ENCODE data around the gene CYB561D1. TPM values are rescaled to one million over a fixed set of nuclear protein-coding genes. Genes with fewer than 3 reads are reported as not detected.
"Not testable (repeated sequence)": the region's sequence is repeated elsewhere in the genome, so short reads cannot be mapped to it uniquely, and the experiment has no call there.

CYB561D1 gene
- total RNA-seq, 1 donor = 4.7 TPM

GRCh38 chr1:109466452-109467300 is 27.2 kb upstream of the CYB561D1 start, which contains the start of gene SYPL2:
TSS of gene SYPL2 (plus strand) at chr1:109466546. CDS start at chr1:109466844, 298 bp downstream.
- no peak for TF ChIP-seq CTCF (IDR thresholded peaks at IDR 0.05; ENCODE audit: insufficient read depth, low read depth, low read length)
- DNase-seq (ENCODE audit: low read depth) = peak; percentile 37
- peak within 1 kb of the TSS; percentile 65 for H3K4me3 ChIP-seq (ENCODE audit: low read depth, low read length)

- peak overlapping the region; percentile 65 for H3K4me3 ChIP-seq (ENCODE audit: low read depth, low read length)
- no peak for DNase-seq (ENCODE audit: low read depth)
- TF ChIP-seq CTCF (IDR thresholded peaks at IDR 0.05; ENCODE audit: insufficient read depth, low read depth, low read length) = no peak
Measured at GRCh38 chr1:109467301-109467777, 26.6 kb upstream of the CYB561D1 start.

DNA sequence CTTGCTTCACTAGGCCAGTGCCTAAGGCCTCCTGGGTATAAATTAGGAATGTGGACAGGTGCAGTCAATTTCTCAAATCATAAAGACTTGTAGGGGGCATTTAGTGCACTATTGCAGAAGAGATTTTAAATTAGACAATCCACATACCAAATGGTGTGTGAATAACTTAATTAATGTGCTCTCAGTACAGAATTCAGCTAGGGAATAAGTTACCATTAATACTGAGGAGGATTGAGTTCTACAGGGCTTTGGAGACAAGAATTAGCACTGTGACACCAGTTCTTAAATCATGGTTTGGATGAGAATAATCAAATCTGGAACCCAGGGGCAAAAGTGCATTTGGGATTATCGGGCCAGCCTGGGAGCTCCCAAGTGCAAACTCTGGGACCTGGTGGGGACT is 25.8 kb upstream of the CYB561D1 start:
- no peak overlapping the region for H3K4me3 ChIP-seq (ENCODE audit: low read depth, low read length)
- DNase-seq (ENCODE audit: low read depth) = no peak
- no peak for TF ChIP-seq CTCF (IDR thresholded peaks at IDR 0.05; ENCODE audit: insufficient read depth, low read depth, low read length)

DNA sequence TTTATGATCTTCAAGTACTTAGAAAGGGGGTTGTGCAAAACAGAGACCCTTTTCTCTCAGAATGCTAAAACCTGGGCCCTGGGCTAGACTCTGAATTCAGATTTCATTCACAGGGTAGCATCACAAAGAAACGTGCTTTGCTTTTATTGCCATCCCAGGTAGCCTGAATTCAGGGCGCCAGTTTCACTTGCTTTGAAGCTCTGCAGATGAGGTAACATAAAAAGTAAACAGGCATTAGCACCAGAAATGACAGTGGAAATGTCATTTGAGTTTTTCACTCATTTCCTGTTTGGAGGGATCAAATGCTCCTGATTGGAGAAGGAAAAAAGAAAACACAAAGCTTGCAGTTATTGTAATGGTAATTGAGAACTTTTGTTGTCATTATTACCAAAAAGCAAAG is 25.0 kb upstream of the CYB561D1 start:
- H3K4me3 ChIP-seq (ENCODE audit: low read depth, low read length) = no peak overlapping the region
- TF ChIP-seq CTCF (IDR thresholded peaks at IDR 0.05; ENCODE audit: insufficient read depth, low read depth, low read length) = no peak
- no peak for DNase-seq (ENCODE audit: low read depth)

- H3K4me3 ChIP-seq (ENCODE audit: low read depth, low read length) = no peak overlapping the region
- no peak for TF ChIP-seq CTCF (IDR thresholded peaks at IDR 0.05; ENCODE audit: insufficient read depth, low read depth, low read length)
- DNase-seq (ENCODE audit: low read depth) = no peak
Measured at GRCh38 chr1:109470245-109470644, 23.6 kb upstream of the CYB561D1 start.

GRCh38 chr1:109472779-109473178 is 21.1 kb upstream of the CYB561D1 start:
- no peak for TF ChIP-seq CTCF (IDR thresholded peaks at IDR 0.05; ENCODE audit: insufficient read depth, low read depth, low read length)
- H3K4me3 ChIP-seq (ENCODE audit: low read depth, low read length) = no peak overlapping the region
- no peak for DNase-seq (ENCODE audit: low read depth)

DNA sequence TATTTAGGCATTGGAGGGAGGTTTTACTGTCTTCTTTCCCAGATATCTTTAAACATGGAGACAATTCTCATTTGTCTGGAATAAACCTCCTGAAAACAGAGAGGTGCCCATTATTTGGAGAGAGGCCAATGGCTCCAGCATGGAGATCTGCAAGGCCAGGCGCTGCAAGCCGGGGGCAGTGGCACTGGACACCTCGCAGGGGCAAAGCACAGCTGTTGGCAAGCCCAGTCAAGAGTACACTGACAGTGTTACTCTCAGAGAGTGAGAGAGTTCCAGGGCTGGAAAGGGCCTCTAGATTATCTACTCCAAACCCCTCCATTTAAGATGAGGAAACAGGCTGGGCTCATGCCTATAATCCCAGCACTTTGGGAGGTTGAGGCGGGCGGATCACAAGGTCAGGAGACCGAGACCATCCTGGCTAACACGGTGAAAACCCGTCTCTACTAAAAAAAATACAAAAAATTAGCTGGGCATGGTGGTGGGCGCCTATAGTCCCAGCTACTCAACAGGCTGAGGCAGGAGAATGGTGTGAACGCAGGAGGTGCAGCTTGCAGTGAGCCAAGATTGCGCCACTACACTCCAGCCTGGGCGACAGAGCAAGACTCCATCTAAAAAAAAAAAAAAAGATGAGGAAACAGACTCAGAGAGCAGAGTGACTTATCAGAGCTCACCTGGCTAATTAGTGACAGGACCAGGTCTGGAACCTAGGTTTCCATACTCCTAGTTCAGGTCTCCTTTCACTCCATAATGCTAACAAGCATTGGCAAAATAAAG is 20.4 kb upstream of the CYB561D1 start:
- not testable (repeated sequence) for DNase-seq (ENCODE audit: low read depth); H3K4me3 ChIP-seq (ENCODE audit: low read depth, low read length)

Data from fibroblast of villous mesenchyme (primary cell).